ENCODE results near the gene TMC2. TPM values are rescaled to one million over a fixed set of nuclear protein-coding genes. Genes with fewer than 3 reads are reported as not detected.

The TMC2 gene
- polyA plus RNA-seq, 3 donors: not detected

DNA sequence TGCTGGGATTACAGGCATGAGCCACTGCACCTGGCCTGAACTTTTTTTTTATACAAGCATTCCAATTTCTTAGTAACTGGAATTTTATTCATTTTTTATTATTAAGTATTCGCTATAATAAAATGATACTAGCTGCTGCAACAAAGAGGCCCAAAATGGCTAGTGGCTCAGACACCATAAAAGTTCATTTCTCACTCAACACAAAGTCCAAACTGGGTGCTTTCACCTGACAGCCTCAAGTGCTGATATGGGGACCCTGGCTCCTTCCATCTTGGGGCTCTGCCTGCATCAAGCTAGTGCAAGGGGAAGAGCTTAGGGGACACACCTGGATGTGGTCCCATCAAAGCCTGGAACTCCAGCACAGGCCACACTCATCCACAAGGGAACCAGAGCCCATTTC is 103.9 kb downstream of the TMC2 start:
- WGBS (ENCODE audit: insufficient coverage): no CpG with 5 or more reads among the region's 1 CpG
- H3K27ac ChIP-seq (ENCODE audit: low read depth in 1 of 2, low read length in 2 of 2): no peak overlapping the region
- H3K9me3 ChIP-seq (replicated peaks in 1 of 2; ENCODE audit: control insufficient read depth in 1 of 2, insufficient read depth in 1 of 2, low read length in 2 of 2): no peaks in the 10 kb centered on the region
- H3K9me3 Mint-ChIP-seq: peaks cover 0 to 4% (median 0%) of the 10 kb centered on the region in 7 donors
- H4K20me1 ChIP-seq (ENCODE audit: insufficient read depth, low read length): no peaks in the 10 kb centered on the region
- intact Hi-C loops (cut with micrococcal nuclease): no loop called here
- no peaks in the 10 kb centered on the region for H3K4me1 ChIP-seq (ENCODE audit: control insufficient read depth in 1 of 2, insufficient read depth in 2 of 2, low read length in 2 of 2)
- no peak overlapping the region for H3K27ac Mint-ChIP-seq
- H3K9ac ChIP-seq (ENCODE audit: insufficient read depth, low read length, poor library complexity, severe bottlenecking): no peak overlapping the region
- no peak overlapping the region for H3K4me2 ChIP-seq (replicated peaks; ENCODE audit: extremely low read depth, low read length, poor library complexity, severe bottlenecking)
- TF ChIP-seq, protein P1, sequence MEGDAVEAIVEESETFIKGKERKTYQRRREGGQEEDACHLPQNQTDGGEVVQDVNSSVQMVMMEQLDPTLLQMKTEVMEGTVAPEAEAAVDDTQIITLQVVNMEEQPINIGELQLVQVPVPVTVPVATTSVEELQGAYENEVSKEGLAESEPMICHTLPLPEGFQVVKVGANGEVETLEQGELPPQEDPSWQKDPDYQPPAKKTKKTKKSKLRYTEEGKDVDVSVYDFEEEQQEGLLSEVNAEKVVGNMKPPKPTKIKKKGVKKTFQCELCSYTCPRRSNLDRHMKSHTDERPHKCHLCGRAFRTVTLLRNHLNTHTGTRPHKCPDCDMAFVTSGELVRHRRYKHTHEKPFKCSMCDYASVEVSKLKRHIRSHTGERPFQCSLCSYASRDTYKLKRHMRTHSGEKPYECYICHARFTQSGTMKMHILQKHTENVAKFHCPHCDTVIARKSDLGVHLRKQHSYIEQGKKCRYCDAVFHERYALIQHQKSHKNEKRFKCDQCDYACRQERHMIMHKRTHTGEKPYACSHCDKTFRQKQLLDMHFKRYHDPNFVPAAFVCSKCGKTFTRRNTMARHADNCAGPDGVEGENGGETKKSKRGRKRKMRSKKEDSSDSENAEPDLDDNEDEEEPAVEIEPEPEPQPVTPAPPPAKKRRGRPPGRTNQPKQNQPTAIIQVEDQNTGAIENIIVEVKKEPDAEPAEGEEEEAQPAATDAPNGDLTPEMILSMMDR (IDR thresholded peaks at IDR 0.05): no peak
- peaks cover 0 to 2% of the 10 kb centered on the region in 2 donors for H3K27me3 ChIP-seq (ENCODE audit: control insufficient read depth in 2 of 2, insufficient read depth in 2 of 2, low read length in 2 of 2)
- no peaks in the 10 kb centered on the region for H3K79me2 ChIP-seq (ENCODE audit: insufficient read depth, low read length)
- H3K4me1 Mint-ChIP-seq: no peaks in the 10 kb centered on the region
- no peaks in the 10 kb centered on the region for H3K36me3 Mint-ChIP-seq
- H2AFZ ChIP-seq (ENCODE audit: insufficient read depth, low read depth, low read length, poor library complexity, severe bottlenecking): no peak overlapping the region
- no peak for DNase-seq
- H3K4me3 Mint-ChIP-seq: no peak overlapping the region
- H3K4me3 ChIP-seq (replicated peaks in 1 of 3; ENCODE audit: low read depth in 2 of 3, low read length in 3 of 3): no peak overlapping the region
- H3K27me3 Mint-ChIP-seq (ENCODE audit: low read depth in 3 of 3): peaks cover 13 to 14% (median 13%) of the 10 kb centered on the region in 3 donors
- H3K36me3 ChIP-seq (replicated peaks in 1 of 2; ENCODE audit: control insufficient read depth in 1 of 2, insufficient read depth in 2 of 2, low read length in 2 of 2): no peaks in the 10 kb centered on the region

DNA sequence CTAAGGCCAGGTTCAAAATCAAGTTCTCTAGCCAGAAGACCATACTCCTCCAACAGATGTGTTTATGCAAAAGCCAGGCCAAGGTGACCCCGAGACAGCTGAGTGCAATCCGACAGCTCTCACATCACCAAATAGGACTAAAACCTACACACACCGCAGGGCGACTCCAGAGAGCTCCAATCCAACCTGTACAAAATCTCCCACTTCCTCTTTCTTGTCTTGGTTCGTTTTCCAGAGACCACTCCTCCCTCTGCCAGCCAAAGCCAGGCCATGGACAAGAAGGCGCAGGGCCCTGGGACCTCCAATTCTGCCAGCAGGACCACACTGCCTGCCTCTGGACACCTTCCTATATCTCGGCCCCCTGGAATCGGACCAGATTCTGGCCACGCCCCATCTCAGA is 104.5 kb downstream of the TMC2 start:
- WGBS (ENCODE audit: insufficient coverage): 88% methylated on average over 9 of the region's 9 CpGs
- no peak for DNase-seq
- peaks cover 7 to 9% (median 9%) of the 10 kb centered on the region in 3 donors for H3K27me3 Mint-ChIP-seq (ENCODE audit: low read depth in 3 of 3)
- no peak overlapping the region for H2AFZ ChIP-seq (ENCODE audit: insufficient read depth, low read depth, low read length, poor library complexity, severe bottlenecking)
- no peak overlapping the region for H3K4me3 Mint-ChIP-seq
- H3K27ac Mint-ChIP-seq: no peak overlapping the region
- no peaks in the 10 kb centered on the region for H3K36me3 ChIP-seq (replicated peaks in 1 of 2; ENCODE audit: control insufficient read depth in 1 of 2, insufficient read depth in 2 of 2, low read length in 2 of 2)
- no peaks in the 10 kb centered on the region for H3K4me1 Mint-ChIP-seq
- intact Hi-C loops (cut with micrococcal nuclease): no loop called here
- no peaks in the 10 kb centered on the region for H3K4me1 ChIP-seq (ENCODE audit: control insufficient read depth in 1 of 2, insufficient read depth in 2 of 2, low read length in 2 of 2)
- H3K27ac ChIP-seq (ENCODE audit: low read depth in 1 of 2, low read length in 2 of 2): no peak overlapping the region
- H3K27me3 ChIP-seq (ENCODE audit: control insufficient read depth in 2 of 2, insufficient read depth in 2 of 2, low read length in 2 of 2): peaks cover 0 to 1% of the 10 kb centered on the region in 2 donors
- H3K4me3 ChIP-seq (replicated peaks in 1 of 3; ENCODE audit: low read depth in 2 of 3, low read length in 3 of 3): no peak overlapping the region
- H3K4me2 ChIP-seq (replicated peaks; ENCODE audit: extremely low read depth, low read length, poor library complexity, severe bottlenecking): no peak overlapping the region
- H3K79me2 ChIP-seq (ENCODE audit: insufficient read depth, low read length): no peaks in the 10 kb centered on the region
- no peaks in the 10 kb centered on the region for H3K9me3 ChIP-seq (replicated peaks in 1 of 2; ENCODE audit: control insufficient read depth in 1 of 2, insufficient read depth in 1 of 2, low read length in 2 of 2)
- TF ChIP-seq, protein P1 (IDR thresholded peaks at IDR 0.05): no peak
- H3K9ac ChIP-seq (ENCODE audit: insufficient read depth, low read length, poor library complexity, severe bottlenecking): no peak overlapping the region
- peaks cover 0 to 4% (median 0%) of the 10 kb centered on the region in 7 donors for H3K9me3 Mint-ChIP-seq
- H4K20me1 ChIP-seq (ENCODE audit: insufficient read depth, low read length): no peaks in the 10 kb centered on the region
- H3K36me3 Mint-ChIP-seq: no peaks in the 10 kb centered on the region
